HG03520 (cell line): ENCODE data around the gene TVP23A.
"Not testable (repeated sequence)": the region's sequence is repeated elsewhere in the genome, so short reads cannot be mapped to it uniquely, and the experiment has no call there.

Source experiments
- ATAC-seq: cut with Tn5 transposase; IDR thresholded peaks from one replicate; pipeline ENCODE4 v1.9.1; 2021; ENCODE audit warnings: mild to moderate bottlenecking, moderate library complexity; ENCODE audit not compliant: unreplicated experiment

Gene TVP23A

DNA sequence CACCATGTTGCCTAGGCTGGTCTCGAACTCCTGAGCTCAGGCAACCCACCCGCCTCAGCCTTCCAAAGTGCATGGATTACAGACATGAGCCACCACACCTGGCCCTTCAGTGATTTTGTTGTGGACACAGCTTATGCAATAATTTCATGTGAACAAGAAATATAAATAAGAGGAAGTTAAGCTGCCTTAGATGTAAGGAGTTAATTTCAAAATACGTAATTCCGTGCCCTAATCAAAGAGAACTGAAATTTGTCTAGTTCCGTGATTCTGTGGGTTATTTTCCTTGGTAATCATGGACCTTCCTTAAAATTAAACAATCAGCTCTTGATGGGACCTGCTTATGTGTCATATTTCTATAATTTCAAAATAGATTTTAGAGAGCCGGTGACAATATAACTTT, 11.9 kb downstream of the TVP23A start:
- ATAC-seq = no peak

DNA sequence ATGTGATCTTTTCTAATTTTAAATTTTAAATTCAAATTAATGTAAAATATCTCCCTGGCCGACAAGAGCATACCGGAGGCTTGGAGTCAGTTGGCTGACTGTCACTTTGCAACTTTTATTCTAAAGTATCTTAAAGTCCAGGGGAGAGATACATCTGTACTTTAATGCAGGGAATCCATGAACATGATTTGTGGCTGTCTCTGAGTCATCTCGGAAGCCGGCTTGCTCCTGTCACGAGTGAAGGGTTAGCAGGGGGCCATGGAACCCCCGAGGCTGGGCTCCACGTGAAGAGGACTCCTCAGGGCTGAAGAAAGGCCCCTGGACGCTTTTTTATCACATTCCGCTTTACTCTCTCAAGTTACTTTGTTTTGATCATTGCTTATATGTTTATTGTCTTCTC, 13.3 kb downstream of the TVP23A start:
- ATAC-seq = no peak

- ATAC-seq = no peak
Measured at GRCh38 chr16:10799736-10800135, 18.9 kb downstream of the TVP23A start.

DNA sequence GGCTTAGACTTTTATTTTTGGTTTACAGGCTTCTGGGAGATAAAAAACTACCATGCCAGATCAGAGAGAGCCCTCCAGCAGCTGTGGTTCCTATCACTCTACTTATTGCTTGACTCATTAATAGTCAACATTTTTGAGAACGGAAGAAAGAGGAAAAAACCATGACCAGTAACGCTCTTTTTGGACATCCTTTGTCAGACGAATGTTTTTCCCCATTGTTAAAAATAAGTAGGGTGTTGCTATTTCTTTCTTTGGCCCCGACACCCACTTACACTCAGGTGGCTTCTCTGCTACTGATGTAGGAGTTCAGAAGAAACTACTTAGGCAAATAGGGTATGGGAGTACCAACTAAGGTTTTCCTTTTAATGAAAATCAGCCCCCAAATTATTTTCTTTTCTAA, 27.5 kb downstream of the TVP23A start:
- ATAC-seq = no peak

DNA sequence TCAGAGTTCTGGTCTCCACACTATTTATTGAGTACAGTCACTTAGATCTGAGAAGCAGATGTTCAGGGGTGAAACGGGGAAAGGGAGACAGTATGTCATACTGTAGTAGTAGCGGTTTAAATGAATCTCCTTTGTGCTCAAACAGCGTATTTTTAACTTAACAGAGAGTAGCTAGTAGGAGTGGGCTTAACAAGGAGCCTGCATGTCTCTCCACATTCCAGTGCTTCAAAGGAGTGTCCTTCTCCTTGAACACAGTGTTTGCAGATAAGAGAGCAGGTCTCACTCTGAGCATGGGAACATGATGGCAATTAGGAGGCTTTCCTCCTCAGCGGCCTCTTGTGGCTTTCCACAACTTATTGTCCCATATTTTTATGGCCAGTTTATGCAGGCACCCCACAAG, 30.0 kb downstream of the TVP23A start:
- not testable (repeated sequence) for ATAC-seq

DNA sequence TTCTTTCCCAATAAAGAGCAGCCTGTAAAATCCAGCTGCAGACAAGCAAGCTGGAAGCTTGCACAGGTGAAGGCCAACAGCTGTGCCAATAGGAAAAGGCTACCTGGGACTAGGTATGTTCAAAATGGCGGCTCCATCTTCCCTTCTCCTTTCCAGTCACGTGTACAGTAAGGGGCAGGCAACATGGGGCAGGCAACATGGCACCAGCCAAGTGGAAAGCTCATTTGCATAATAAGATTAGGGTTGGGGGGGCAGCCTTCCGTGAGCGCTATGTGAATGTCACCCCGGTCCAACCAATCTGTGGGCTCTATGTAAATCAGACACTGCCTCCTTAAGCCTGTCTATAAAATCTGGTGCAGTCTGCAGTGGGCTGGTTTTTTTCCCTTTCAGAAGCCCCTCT, 31.3 kb downstream of the TVP23A start:
- ATAC-seq = no peak

GRCh38 chr16:10782628-10783027, 36.0 kb downstream of the TVP23A start:
- no peak for ATAC-seq

GRCh38 chr16:10780628-10781027, 38.0 kb downstream of the TVP23A start:
- ATAC-seq = no peak

DNA sequence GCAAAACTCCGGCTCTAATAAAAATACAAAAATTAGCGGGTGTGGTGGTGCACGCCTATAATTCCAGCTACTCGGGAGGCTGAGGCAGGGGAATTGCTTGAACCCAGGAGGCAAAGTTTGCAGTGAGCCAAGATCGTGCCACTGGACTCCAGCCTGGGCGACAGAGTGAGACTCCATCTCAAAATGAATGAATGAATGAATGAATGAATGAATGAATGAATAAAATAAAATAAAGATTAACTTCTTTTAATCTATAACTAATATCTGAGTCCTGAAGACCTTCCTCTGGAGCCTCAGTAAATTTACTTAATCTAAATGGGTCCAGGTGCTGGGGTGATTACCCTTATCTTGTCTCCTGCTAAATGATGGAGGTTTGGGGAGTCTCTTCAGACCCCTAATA, 38.7 kb downstream of the TVP23A start:
- not testable (repeated sequence) for ATAC-seq

DNA sequence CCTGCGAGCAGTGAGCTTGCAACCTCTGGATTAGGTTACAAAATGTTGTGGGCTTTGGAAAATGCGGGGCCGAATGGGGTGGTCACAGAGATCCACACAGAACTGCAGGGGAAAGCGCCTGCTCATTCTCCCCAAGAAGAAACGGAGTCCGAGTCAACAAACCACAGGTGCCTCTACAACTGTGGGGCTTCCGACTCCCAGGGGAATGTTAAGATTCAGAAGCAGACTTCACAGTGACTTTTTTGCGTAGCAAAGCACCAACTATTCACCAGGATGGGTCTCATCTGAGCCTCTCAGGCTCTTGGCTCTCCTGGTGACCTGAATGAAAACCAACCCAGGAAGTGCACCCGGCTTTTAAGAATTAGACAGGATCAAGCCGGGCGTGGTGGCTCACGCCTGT, 41.2 kb downstream of the TVP23A start:
- ATAC-seq = no peak

- ATAC-seq = not testable (repeated sequence)
Measured at GRCh38 chr16:10776923-10777322, 41.7 kb downstream of the TVP23A start.

GRCh38 chr16:10776280-10776679, 42.3 kb downstream of the TVP23A start:
- peak; percentile 68 for ATAC-seq

DNA sequence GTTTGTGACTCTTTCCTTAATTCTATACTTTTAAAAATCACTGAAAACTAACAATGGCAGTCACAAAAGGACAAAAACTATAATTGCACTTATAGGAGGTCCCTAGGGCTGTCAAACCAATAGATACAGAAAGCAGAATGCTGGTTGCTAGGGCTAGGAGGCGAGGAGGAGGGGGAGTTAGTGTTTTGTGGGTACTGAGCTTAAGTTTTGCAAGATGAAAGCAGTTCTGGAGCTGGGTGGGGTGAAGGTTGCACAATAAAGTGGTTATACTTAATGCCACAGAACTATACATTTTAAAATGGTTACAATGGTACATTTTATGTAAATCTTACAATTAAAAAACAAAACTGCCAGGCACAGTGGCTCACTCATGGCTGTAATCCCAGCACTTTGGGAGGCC, 47.7 kb downstream of the TVP23A start:
- ATAC-seq = no peak

GRCh38 chr16:10769381-10769780, 49.2 kb downstream of the TVP23A start:
- ATAC-seq = no peak

DNA sequence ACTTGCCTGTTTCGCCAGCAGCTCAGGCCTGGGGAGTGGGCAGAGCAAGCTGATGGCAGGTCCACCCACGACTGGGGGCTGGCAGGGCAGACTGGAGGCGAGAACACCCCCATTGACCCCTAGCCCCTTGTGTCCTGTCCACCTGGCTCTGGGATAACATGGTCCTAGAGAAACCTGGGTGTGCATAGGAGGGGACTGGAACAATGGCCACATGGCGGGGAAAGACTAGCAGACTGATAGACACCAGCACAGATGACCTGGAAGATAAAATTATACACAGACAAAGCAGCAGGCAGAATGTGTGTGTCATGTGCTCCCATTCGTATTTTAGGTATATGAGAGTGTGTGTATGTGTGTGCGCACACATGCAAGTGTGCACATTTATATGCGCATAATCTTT, 51.5 kb downstream of the TVP23A start:
- no peak for ATAC-seq

DNA sequence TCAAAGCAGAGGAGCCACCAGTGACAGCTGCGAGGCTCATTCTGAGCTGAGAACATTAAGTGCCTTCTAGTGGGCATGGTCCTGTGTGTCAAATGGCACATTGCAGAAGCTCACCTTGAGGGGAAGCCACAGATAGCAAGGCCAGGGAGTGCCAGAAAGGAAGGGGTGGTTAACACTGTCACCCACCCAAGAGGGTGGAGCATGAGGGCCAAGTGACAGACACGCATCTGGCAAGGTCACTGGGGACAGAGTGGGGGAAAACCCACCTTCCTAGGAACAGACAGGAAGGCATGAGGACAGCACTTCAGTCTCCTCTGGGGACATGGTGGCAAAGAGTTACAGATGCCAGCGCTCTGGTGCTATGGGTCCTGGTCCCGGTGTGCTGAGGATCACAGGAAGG, 52.8 kb downstream of the TVP23A start:
- no peak for ATAC-seq

DNA sequence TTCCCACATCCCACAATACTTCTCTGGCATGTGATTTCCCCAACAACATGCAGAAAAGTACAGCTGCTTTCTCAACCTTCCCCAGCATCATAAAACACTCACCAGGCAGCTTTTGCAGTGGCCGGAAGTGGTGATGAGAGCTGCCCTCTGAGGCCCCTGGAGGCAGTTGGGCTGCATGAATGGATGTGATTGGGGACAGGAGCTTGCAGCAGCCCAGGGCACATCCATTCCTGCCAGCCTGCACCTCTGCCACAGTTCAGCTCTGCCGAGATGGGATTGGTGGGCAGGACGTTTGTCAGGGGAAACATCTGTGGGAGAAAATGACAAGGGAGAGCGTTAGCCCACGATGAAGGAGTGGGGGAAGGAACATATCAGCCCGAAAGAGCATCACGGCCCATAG, 55.1 kb downstream of the TVP23A start:
- no peak for ATAC-seq

- no peak for ATAC-seq
Measured at GRCh38 chr16:10762336-10763016, 56.1 kb downstream of the TVP23A start.

DNA sequence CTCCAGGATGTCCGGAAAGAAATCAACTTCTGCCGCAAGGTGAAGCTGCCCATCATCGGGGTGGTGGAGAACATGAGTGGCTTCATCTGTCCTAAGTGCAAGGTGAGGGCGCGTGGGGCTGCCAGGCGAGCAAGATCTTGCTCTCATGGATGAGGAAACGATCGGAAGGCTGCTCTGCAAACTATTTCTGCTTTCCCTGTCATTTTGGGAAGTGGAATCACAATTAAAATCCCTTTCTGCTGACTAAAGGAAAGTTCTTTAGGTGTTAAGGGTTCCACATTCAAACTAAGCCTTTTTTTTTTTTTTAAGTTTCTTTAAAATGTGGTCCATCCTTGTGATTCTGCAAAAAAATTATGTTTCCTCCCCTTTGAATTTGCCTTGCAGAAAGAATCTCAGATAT, 57.2 kb downstream of the TVP23A start:
- ATAC-seq = no peak

- no peak for ATAC-seq
Measured at GRCh38 chr16:10760858-10761257, 57.7 kb downstream of the TVP23A start.

GRCh38 chr16:10756574-10756973, 62.0 kb downstream of the TVP23A start:
- no peak for ATAC-seq

DNA sequence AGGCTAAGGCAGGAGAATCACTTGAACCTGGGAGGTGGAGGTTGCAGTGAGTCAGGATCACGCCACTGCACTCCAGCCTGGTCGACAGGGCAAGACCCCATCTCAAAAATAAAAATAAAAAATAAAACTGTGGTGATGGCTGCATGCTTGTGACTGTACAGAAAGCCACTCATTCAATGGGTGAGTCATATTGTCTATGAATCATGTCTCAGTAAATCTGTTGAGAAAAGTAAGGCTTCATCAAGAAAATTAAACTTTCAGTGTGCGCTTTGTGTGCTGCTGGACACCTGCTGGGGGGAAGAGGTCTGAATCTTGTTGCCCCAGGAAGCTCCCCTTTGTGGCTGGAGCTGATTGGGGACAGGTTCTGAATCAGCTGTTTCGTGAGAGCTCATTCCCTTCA, 63.7 kb downstream of the TVP23A start:
- ATAC-seq = no peak

- no peak for ATAC-seq
Measured at GRCh38 chr16:10753670-10754069, 64.9 kb downstream of the TVP23A start.
